Femur (tissue), 1 donor: ENCODE measurements around the gene ONECUT3.
A peak's percentile ranks its signal among the peaks of the same experiment; 100 is the strongest.

Experiments
- DNase-seq: peaks from one replicate; pipeline ENCODE4 v3.0.0-alpha.2; 2017

The ONECUT3 gene

DNA sequence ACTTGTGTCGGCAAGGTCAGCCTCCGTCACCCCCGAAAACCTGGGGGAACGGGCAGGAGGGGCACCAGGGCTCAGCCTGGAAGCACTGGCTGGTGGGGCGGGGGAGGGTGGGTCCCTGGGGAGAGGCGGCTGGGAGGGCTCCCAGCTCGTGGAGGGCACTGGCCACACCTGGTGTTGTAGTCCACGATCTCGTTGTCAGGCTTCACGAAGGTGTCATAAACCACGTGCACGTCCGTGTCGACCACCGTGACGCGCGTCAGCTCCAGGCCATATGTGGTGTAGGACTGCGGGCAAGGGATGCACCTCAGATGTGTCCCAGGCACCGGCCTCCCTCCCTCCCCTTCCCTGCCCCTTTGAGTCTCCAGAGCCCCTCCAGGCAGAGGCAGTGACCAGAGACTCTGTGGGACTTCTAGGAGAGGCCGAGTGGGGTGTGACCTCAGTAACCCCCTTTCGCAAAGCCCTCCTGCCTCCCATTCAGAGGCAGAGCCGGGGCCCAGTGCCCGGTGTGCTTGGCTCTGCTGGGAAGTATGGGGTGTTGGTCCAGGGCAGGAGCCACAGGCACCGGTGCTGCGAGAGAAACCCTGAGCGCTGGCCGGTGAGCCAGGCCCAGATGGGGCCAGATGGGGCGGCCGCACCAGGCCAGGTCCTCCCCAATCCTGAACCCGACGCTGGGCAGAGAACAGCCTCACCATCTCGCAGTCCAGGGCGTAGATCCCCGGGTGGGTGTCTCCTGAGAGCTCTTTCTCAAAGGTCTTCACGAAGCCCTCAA is 63.4 kb downstream of the ONECUT3 start:
- DNase-seq = no peak

DNA sequence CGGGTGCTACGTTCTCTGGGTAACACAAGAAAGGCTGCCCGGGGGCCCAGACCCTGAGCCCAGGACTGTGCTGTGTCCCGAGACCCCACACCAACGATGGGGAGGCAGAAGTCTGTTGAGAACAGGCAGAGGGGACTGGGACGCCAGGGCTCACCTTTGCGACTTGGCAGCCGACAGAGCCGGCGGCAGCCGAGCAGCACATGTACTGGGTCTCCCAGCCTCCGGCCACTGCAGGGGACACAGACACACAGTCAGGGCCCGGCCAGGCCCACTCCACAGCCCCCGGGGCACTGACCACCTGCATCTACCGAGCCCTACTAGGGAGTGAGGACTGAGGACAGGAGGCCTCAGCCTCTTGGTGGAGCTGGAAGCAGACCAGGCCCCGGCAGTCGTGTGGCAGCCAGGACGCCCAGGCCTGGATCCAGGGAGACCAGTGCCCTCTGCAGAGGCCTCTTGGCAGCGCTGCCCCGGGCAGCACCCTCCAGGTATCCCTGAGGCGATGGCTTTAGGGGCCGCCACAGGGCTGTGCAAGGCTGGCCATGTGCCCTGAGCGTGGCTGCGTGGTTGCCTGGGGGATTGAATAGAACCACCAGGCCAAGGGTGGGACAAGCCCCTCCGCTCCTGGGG is 64.4 kb downstream of the ONECUT3 start:
- no peak for DNase-seq

DNA sequence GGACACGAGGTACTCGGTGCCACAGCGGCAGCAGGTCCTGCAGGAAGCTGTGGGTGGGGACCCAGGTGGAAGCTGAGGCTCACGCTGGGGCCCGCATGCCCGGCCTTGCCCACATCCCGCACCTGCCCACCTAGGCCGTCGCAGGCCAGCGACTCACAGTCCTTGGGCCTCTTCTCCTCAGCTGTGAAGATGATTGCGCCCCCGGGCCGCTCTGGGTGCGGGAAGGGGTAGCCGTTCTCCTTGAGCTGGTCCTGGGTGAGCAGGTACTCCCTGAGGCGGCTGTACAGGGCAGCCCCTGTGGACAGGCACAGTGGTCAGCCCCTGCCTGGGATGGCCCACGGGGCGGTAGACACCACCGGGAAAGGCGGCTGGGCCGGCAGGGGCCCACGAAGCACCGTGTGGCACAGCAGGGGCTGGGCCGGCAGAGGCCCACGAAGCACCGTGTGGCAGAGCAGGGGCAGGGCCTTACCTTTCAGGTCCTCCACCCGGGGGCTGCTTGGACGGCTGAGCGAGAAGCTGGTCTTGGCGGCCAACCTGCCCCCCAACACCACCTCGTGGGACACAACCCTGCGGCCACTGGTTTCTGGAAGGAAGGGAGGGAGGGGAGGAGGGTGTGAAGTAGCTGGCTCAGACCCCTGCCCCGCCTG is 65.4 kb downstream of the ONECUT3 start:
- DNase-seq = no peak

DNA sequence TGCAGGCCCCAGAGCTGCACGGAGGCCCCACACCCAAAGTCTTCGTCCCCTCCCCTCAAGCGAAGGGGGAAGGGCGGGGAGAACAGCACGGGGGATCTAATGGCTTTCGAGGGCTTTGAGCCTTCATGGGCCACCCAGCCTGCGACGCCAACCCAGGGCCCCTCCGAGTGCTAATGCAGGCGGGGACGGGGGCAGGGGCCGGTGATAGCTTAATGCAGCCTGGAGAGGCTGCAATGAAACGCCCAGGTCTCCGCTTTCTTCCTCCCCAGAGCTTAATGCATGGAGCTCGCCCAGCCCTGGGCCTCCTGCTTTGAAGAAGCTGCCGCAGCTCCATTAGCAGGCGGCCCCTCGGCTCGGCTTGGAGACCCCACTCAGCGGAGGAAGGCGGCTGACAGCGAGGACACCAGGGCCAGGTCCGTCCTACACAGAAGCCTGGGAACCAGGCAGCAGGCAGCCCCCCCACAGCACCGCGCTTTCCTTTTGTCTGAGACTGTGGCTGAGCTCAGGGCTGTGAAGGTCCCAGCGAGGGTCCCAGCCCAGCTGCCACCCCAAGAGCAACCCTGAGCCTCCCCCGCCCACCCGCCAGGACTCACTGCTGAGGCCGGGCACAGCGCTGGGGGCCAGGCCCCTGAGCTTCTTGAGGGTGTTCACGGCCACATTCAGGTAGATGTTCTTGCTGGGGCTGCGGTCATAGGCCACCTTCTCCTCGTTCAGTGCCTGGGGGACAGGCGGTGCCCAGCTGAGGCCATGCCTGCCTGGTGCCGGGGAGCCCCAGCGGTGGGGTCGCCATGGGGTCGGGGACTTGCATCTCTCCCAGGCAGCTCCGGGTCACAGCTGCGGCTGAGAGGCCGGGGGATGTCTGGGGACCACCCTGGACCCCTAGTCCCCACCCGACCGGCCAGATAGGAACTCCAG is 66.3 kb downstream of the ONECUT3 start:
- no peak for DNase-seq

DNA sequence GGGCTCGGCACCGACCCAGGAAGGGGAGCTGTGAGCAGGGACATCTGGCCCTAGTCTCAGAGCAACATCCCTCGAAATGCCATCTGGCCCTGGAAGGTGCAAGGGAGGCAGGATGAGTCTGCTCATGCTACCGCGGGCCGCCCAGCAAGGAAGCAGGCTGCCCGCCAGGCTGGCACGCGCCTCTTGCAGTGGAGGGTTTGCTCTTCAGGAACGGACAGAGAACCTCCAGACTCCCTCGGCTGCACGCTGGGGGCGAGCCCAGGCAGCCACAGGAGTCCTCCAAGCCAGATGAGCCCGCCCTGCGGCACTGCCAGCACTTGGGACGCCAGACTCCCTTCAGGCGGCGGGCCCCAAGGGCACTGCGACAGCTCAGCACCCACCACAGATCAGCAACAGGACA is 68.9 kb downstream of the ONECUT3 start:
- DNase-seq = no peak

DNA sequence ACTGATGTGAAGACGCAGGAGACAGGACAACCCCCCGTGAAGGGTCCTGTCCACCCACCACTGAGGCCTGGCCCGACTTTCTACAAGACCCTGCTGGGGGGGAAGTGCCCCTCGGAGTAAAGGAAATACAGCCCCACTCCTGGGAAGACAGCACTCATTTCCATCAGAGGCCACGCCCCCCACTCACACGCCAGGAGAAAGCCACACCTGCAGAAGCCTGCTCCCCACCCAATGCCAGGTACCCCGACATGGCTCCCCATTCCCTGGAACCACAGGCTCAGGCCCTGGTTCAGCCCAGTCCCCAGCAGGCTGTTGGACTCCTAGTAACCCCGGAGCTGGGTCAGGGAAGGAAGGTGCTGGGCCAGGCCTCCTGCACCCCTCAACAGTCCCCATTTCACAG is 69.7 kb downstream of the ONECUT3 start:
- DNase-seq = no peak

DNA sequence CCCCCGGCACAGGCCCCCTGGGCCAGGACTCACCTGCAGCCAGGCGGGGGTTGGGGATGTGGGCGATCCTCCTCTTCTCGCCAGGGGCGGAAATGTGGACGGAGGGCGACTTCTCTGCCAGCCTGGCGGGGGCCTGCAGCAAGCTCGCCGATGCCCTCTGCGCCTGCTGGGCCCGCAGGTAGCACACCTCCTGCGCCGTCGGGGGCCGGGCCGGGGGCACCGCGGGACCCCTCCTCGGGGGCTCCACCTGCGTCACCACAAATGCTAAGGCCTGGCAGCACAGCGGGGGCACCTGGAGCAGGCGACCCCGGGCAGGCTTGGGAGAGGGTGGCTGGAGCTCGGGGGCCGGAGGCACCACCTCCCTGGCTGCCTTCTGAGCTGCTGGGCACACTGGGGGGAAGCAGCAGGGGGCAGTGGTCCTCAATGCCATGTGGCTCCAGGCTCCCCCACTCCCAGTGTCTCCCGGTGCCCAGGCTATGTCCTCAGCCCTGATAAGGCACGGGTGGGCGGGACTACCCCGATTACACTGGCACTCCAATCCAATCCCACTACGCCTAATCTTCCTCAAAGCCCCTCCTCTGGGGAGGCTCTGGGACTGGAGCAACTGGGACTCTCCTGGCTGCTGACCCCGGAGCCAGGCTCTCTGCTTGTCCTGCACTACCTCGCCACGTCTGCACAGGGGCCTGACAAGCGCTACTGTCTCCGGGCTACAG is 70.4 kb downstream of the ONECUT3 start:
- no peak for DNase-seq

DNA sequence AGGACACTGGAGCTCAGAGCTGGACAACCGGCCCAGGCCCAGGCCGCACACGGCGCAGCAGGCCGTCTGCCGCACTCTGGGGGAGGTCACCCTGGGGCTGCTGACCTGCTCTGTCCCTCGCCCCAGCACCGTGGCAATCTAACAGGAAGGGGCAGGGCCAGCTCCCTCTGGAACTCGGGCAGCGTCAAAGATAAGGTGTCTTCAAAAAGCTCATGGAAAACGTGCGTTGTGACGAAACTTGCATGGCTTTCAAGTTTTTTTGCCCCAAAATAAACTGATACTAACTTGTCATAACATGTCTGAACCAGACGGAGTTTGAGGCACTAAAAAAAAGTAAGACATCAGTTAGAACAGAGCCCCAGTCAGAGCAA is 70.9 kb downstream of the ONECUT3 start:
- no peak for DNase-seq

DNA sequence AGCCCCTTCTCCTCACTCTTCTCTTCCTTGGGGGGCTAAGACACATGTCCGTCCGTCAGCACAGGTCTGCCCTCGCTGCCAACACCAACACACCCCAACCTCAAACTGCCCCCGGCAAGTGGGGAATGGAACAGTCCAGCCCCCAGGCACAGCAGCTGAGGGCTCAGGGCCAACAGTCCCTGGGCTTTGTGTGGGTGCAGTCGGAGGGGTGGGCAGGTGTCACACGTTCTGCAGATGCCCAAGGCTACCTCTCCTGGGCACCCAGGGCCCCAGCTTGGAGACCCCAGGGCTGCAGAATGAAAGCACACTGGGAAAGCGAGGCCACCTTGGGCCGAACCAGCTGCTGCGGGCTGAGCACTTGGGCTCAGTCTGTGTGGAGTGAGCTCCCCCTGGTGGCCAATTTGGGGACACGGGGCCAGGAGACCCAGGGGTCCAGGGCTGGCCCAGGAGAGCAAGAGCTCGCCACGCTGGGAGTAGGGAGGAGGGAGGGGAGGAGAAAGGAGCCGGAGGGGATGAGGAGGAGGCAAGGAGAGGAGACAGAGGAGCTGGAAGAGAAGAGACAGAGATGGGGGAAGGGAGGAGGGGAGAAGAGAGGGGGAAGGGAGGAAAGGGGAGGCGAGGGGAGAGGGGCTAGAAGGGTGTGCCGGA is 72.7 kb downstream of the ONECUT3 start:
- DNase-seq = peak; percentile 84

DNA sequence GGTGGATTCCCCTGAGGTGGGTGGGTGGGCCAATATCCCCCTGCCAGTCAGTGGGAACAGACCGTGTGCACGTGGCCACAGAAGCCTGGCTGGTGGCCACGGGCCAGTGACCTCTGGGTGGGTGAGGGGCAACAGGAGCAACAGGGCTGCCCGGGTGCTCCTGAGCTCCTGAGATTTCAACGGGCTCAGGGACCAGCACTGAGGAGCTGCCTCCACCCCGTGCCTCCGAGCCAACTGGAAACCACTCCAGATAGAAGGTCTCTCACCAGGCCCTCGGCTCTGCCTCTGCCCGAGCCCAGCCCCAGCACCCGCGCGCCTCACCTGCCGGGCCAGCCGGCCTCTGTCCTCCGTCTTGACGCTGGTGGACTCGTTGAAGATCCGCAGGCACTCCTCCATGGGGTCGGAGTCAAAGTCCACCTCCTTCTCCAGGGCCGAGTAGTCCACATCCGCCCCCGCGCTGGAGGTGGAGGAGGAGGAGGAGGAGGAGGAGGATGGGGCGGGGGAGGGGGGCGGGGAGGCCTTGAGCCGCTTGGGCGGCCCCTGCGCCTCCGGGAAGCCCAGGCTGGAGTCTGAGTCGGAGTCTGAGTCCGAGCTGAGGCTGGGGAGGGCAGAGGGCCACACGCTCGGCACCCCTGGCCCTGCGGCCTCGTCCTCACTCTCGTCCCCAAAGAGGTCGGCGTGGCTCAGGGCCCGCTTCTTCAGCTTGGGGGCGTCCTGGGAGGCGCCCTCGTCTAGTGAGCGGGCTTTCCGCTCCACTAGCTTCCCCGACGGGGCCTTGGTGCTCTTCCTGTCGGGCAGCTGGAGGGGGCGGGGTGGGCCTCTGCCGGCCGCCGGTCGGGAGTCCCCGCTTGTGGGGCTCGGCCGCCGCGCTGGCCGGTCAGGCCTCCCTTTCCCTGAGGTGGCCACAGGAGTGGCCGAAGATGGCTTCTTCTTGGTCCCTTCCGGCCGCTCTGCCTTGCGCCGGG is 73.5 kb downstream of the ONECUT3 start:
- DNase-seq = no peak

DNA sequence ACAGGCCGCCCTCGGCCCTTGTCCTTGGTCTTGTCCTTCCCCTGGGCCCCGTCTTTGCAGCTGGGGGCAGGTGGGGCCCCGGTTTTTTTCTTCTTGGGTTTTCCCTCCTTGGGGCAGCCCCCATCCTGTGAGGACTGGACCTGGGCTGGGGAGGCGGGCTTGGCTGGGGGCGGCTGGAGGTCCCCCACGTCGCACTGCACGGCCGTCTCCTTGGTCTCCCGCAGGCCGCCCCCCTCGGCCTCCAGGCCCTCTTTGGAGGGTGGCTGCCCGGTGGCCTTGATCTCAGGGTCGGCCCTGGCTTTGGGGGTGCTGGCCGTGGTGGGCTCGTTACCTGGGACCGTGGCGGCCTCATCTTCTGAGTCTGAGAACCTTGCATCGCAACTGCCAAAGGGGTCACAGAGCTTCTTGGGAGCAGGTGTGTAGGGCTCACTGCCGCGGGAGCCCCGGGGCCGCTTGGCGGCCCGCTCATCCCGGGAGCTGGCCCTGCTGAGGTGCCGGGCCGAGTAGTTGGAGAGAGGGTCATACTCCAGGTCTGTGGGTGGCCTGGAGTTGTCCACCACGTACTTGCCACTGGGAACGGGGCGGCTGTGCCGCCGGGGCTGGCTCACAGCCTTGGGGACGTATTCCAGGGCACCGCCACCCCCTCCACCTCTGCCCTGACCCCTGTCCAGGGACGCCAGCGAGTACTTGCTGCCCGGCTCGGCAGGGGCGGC is 74.4 kb downstream of the ONECUT3 start:
- DNase-seq = no peak

DNA sequence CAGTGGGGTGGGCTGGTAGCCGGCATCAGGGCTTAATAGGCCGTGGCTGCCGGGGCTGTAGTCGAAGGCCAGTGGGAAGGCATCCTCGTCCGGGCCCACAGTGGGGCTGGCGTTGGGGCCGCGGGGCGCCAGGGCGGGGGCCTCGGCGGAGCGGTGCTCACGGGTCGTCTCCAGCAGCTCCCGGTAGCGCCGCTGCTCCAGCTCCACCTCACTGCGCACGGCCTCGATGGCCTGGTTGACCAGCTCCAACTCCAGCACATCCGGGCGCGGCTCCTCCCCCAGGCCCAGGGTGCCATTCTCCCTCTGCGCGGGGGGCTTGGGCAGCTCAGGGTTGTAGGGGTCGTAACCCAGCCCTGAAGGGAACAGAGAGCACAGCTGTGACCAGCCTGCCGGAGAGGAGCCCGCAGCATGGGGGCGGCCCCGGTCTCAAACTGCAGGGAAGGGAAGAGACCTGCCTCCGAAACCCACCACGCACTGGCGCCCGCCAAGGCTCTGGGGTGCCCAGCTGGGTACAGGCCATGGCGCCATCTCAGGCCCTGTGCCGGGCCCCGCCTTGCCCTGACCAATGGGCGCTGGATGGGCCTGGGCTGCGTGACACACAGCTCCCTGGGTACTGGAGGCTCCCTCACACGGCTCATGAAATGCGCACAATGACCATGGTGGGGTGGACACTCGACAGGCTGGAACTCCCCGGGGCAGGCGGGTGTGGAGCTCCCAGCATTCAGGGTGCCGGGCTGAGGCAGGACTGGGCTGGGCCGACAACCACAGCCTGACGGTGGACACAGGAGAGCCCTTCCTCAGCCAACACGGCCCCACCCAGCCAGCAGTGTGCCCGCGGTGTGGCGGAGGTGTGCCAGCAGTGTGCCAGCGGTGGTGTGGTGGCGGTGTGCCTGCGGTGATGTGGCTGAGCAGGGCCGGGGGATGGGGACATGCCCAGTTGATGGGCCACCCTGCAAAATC is 75.3 kb downstream of the ONECUT3 start:
- no peak for DNase-seq

DNA sequence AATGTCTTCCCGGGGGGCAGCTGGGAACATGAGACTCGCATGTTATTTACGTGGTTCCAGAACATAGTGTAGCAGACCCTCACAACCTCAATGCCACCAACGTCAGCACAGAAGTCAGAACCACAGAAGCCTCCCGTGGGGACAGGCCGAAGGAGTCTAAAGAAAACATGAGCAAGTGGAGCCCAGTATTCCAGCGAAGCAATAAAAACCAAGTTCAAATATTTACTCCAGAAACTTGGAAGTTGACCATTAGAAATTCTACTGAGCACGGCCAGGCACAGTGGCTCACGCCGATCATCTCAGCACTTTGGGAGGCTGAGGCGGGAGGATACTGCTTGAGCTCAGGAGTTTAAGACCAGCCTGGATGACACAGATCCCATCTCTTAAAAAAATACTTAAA is 76.7 kb downstream of the ONECUT3 start:
- DNase-seq = no peak

DNA sequence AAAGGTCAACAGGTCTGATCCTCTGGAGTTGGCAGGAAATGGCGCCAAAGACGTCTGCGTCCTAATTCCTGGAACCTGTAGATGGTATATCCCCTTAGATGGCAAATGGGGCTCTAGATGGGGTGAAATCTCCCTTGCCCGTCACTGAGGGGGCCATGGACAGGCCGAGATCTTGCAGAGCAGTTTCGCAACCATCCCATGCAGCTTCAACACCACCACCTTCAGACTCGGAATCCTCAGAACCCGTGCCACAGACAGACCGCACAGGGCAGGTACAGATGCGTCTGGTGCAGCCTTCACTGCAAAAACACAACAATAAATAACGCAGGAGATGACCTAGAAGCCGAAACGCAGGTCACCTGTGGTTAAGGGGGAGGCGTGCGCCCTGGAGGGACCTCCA is 77.3 kb downstream of the ONECUT3 start:
- no peak for DNase-seq
